Left hindlimb (tissue), 1 donor: ENCODE data around the gene PSMB3.

Experiments
- DNase-seq: peaks from one replicate; pipeline ENCODE4 v3.0.0-alpha.2; 2018

Gene PSMB3

GRCh38 chr17:38752308-38753070 lies at the start of gene PSMB3:
Gene PSMB3, plus strand, starts transcription at chr17:38752741. Its CDS starts 86 bp downstream, at chr17:38752827.
- peak; percentile 98 for DNase-seq

- DNase-seq, result no peak
Measured at GRCh38 chr17:38702916-38703741, 49.4 kb upstream of the PSMB3 start.

GRCh38 chr17:38703742-38704605 lies 48.6 kb upstream of the PSMB3 start:
- peak; percentile 70 for DNase-seq

GRCh38 chr17:38704606-38705522 lies 47.7 kb upstream of the PSMB3 start, which contains the start of gene MLLT6:
Gene MLLT6, plus strand, starts transcription at chr17:38705273. Its CDS starts 360 bp downstream, at chr17:38705633.
- DNase-seq, result peak; percentile 88

- peak; percentile 63 for DNase-seq
Measured at GRCh38 chr17:38705523-38705802, 47.1 kb upstream of the PSMB3 start.

GRCh38 chr17:38705803-38706504 lies 46.6 kb upstream of the PSMB3 start:
- DNase-seq, result peak; percentile 70

- DNase-seq, result no peak
Measured at GRCh38 chr17:38706505-38707216, 45.9 kb upstream of the PSMB3 start.

- DNase-seq, result no peak
Measured at GRCh38 chr17:38707678-38708351, 44.7 kb upstream of the PSMB3 start.

GRCh38 chr17:38709104-38709820 lies 43.3 kb upstream of the PSMB3 start:
- DNase-seq, result no peak

GRCh38 chr17:38709864-38710603 lies 42.5 kb upstream of the PSMB3 start:
- peak; percentile 65 for DNase-seq

GRCh38 chr17:38710604-38710962 lies 42.0 kb upstream of the PSMB3 start:
- no peak for DNase-seq

GRCh38 chr17:38710985-38711384 lies 41.6 kb upstream of the PSMB3 start:
- no peak for DNase-seq

- DNase-seq, result no peak
Measured at GRCh38 chr17:38711792-38712571, 40.6 kb upstream of the PSMB3 start.

GRCh38 chr17:38712593-38712992 lies 39.9 kb upstream of the PSMB3 start:
- no peak for DNase-seq

GRCh38 chr17:38713456-38714075 lies 39.0 kb upstream of the PSMB3 start:
- DNase-seq, result no peak

- no peak for DNase-seq
Measured at GRCh38 chr17:38715216-38715943, 37.2 kb upstream of the PSMB3 start.
